ENCODE results near the gene RCC1.
A peak's percentile ranks its signal among the peaks of the same experiment; 100 is the strongest.
"Not testable (repeated sequence)": the region's sequence is repeated elsewhere in the genome, so short reads cannot be mapped to it uniquely, and the experiment has no call there.

RCC1 gene

DNA sequence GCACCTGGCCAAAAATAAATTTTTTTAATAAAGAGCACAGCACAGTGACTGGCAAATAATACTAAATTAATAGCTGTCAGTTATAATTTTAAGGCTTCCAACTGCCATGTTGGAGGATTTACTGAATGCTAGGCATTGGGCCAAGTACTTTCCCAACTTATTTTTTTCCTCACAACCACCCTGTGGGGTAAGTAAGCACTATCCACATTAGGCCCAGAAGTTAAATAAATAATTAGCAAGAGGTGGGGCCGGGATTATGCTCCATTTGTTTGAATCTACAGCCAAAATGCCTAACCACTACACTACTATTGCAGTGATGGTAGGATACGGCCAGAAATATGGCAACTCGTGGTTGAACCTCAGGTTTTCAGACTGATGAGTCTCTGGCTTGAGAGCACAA is 42.5 kb downstream of the RCC1 start:
- no peak for DNase-seq (ENCODE audit: low spot score)

- DNase-seq (ENCODE audit: low spot score), result no peak
These were observed 45.5 kb downstream of the RCC1 start for GRCh38 chr1:28551381-28551780.

- peak; percentile 97 for DNase-seq (ENCODE audit: low spot score)
These were observed 47.2 kb downstream of the RCC1 start, which contains the start of gene TRNAU1AP for GRCh38 chr1:28552758-28553663. Gene TRNAU1AP, plus strand, starts transcription at chr1:28553085. Its CDS starts 26 bp downstream, at chr1:28553111.

GRCh38 chr1:28560886-28561285 is 55.0 kb downstream of the RCC1 start:
- DNase-seq (ENCODE audit: low spot score), result no peak

DNA sequence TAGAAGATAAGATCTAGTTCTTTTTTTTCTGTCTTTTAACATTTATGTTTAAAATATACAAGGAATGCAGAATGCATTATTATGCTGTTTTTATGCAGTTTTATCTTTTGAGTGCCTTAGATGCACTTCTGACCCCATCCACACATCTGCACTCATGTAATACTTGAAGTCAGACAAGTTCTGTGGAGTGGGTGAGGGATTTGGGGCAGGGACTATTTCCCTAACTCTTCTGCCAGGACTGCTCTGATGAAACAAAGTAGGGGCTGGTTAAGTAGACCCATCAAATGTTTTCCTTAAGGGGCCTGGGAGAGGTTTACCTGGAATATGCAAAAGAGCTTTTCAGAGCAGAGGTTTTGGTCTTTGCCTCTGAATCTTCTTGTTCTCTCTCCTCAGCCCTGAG is 58.5 kb downstream of the RCC1 start:
- no peak for DNase-seq (ENCODE audit: low spot score)

DNA sequence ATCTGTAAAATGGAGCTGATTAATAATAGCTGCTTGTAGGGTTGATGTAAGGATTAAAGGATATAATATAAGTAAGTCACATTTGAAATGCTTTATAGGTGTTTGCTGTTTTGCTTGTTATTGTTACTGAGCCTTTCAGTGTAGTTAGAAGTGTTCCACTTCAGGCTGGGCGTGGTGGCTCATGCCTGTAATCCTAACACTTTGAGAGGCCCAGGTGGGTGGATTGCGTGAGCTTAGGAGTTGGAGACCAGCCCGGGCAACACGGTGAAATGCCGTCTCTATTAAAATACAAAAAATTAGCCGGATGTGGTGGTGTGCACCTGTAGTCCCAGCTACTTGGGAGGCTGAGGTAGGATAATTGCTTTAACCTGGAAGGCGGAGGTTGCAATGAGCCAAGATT is 59.2 kb downstream of the RCC1 start:
- DNase-seq (ENCODE audit: low spot score), result no peak

DNA sequence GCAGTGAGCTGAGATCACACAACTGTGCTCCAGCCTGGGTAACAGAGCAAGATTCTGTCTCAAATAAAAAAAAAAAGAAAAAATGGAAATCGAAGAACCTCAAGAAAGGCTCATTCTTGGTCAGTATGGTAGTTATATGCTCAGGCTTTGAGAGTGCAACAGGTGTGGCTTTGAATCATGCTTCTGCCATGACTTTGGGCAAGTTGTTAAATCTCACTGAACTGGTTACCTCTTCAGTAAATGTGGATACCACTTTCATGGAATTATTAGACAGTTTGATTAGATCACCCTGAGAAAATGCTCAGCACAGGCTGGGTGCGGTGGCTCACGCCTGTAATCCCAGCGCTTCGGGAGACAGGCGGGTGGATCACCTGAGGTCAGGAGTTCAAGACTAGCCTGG is 59.9 kb downstream of the RCC1 start:
- no peak for DNase-seq (ENCODE audit: low spot score)

DNA sequence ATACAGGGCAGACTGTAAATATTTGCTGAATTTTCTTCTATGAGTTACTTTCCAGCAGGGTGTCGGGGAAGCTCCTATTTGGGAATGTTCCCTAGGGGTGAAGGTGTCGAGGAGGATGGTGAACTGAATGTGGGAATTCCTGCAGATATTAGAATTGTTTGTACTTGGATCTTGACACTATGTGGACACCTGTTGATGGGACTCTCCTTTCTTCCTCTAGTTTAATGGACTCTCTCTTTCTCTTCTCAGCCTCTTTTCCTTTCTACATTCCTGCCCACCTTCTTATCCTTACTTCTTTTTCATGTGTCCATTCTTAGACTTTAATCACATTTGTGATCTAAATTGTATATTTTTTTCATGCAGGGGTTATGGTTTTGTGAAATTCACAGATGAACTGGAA is 61.1 kb downstream of the RCC1 start:
- DNase-seq (ENCODE audit: low spot score), result no peak

GRCh38 chr1:28571911-28572310 is 66.1 kb downstream of the RCC1 start:
- no peak for DNase-seq (ENCODE audit: low spot score)

DNA sequence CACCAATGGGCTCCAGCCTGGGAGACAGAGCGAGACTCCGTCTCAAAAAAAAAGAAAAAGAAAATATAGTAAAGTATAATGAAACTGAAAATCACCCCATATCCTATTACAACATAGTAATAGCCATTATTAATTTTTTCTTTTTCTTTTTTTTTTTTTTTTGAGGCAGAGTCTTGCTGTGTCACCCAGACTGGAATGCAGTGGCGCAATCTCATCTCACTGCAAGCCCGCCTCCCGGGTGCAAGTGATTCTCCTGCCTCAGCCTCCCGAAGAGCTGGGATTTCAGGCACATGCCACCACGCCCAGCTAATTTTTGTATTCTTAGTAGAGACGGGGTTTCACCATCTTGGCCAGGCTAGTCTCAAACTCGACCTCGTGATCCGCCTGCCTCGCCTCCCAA is 67.0 kb downstream of the RCC1 start:
- DNase-seq (ENCODE audit: low spot score), result not testable (repeated sequence)

GRCh38 chr1:28573564-28573963 is 67.7 kb downstream of the RCC1 start:
- DNase-seq (ENCODE audit: low spot score), result no peak

GRCh38 chr1:28577052-28577678 is 71.3 kb downstream of the RCC1 start:
- peak; percentile 18 for DNase-seq (ENCODE audit: low spot score)

- DNase-seq (ENCODE audit: low spot score), result peak; percentile 31
These were observed 72.1 kb downstream of the RCC1 start for GRCh38 chr1:28577738-28578536.

- DNase-seq (ENCODE audit: low spot score), result no peak
These were observed 72.9 kb downstream of the RCC1 start for GRCh38 chr1:28578696-28579218.

DNA sequence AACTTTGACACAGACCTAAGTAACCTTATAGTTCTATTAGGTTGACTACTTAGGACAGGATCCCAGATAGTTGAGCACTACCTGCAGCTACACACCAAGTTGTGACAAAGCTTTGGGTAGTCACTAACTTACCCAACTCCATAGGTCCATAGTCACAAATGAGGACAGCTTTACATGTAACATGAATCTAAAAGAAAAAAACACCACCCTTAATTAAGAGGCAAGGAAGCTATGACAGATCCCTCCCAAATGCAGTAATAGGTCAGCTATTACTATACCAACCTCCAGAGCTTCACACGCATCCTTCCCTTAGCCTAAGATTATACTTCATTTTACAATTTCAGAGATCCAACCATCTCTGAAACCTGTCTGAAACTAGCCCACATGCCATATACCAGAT is 73.6 kb downstream of the RCC1 start:
- no peak for DNase-seq (ENCODE audit: low spot score)

DNA sequence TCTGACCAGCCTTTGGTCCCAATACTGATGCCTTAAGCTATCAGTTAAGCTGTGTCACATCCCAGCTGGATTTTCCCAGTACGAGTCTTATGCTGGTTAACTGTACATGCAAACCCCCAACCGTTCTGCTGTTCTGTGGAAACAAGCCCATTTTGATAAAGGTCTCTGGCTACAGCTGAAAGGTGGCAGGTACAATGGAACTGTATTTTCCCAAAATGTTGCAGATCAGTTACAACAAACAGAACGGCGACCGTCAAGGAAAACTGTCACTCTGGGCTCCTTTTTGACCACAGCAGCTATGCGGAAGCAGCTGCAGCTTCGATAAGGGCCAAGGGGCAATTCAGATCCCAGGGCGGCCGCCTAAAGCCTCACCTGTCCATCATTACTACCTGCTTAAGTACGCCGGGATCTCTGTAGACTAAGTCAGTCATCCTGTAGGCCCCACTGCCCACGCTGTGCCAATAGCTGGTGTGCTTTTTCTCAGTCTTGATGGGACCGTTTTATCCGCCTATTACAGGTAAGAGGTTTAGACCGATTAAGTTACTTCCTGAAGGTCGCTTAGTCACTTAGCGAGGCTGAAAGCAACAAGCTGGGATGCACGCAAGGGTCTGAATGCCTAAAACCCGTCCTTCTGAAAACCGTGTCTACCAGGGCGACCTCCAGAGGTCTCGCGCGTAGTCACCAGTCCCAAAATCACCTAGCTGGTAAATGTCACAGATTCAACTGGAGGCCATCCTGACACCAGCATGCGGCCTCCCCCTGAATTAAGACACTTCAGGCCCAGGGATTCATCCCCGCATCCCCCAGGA is 75.1 kb downstream of the RCC1 start:
- DNase-seq (ENCODE audit: low spot score), result peak; percentile 37

DNA sequence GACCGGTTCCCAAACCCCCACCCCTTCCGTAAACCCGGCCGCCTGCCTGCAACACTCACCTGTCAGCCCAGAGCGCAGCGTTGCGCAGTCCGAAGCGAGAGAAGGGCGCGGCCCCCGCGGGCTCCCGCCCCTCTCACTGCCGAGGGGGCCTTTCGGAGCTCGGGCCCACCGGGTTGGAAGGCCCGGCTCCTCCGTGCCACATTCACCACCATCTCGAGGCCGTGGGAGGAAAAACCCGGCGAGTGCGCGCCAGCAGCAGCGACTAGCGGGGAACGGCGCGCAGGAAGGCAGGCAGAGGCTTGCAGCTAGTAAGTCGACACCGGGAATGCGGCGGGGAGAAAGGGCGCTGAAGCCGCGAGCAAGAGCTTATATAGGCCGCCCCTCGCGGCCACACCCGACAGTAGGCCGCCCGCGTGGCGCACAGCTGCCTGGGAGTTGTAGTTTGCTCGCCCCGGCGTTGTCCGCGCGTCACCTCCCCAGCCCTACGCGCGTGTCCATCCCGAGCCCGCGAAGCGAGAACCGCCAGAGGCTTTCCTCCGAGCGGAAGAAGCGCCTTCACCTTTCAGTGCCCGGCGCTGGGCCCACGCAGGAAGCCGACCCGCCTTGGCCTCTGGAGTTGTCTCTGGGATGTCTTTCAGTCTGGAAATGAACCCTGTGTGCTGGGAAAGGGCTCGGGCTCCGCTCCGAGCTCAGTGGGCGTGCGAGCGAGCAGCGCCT is 75.8 kb downstream of the RCC1 start:
- DNase-seq (ENCODE audit: low spot score), result peak; percentile 95

GRCh38 chr1:28582248-28582615 is 76.4 kb downstream of the RCC1 start:
- DNase-seq (ENCODE audit: low spot score), result peak; percentile 32

GRCh38 chr1:28586585-28587391 is 80.9 kb downstream of the RCC1 start:
- DNase-seq (ENCODE audit: low spot score), result not testable (repeated sequence)

Measured in LoVo (cell line).